ENCODE data around the gene OGFOD2. TPM values are rescaled to one million over a fixed set of nuclear protein-coding genes. Genes with fewer than 3 reads are reported as not detected.

Gene OGFOD2
- total and polyA plus RNA-seq, 2 donors (not counting 1 experiment from before 2014, with no cell fraction given), result 26.7 to 99.3 TPM

DNA sequence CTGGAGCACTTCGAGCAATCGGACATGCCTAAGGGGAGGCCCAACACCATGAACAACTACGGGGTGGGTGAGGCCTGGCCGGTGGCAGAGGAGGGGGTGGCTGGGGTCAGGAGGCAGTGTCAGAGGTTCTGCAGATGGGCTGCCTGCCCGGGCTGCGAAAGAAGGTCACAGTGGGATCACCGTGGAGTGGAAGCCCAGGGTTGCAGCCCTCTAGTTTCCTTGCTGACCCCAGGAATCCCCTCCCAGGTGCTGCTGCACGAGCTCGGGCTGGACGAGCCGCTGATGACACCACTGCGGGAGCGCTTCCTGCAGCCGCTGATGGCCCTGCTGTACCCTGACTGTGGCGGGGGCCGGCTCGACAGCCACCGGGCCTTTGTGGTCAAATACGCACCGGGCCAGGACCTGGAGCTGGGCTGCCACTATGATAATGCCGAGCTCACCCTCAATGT, 3.5 kb downstream of the OGFOD2 start:
- H3K4me2 ChIP-seq (replicated peaks; ENCODE audit: low read depth, low read length, poor library complexity, severe bottlenecking), result no peak overlapping the region
- no peak overlapping the region for H3K27ac Mint-ChIP-seq
- intact Hi-C loops (cut with micrococcal nuclease), result no loop called here
- POLR2A ChIA-PET, result no interaction called here
- H3K4me1 Mint-ChIP-seq, result peaks cover 60% of the 10 kb centered on the region
- no peak overlapping the region for H3K9ac ChIP-seq (ENCODE audit: low read length)
- H3K27ac ChIP-seq (ENCODE audit: low read length in 2 of 2), result no peak overlapping the region
- TF ChIP-seq EZH2 (IDR thresholded peaks at IDR 0.05; ENCODE audit: borderline replicate concordance, insufficient read depth, low read depth, low read length, poor library complexity, severe bottlenecking), result no peak
- TF ChIP-seq, protein P1, sequence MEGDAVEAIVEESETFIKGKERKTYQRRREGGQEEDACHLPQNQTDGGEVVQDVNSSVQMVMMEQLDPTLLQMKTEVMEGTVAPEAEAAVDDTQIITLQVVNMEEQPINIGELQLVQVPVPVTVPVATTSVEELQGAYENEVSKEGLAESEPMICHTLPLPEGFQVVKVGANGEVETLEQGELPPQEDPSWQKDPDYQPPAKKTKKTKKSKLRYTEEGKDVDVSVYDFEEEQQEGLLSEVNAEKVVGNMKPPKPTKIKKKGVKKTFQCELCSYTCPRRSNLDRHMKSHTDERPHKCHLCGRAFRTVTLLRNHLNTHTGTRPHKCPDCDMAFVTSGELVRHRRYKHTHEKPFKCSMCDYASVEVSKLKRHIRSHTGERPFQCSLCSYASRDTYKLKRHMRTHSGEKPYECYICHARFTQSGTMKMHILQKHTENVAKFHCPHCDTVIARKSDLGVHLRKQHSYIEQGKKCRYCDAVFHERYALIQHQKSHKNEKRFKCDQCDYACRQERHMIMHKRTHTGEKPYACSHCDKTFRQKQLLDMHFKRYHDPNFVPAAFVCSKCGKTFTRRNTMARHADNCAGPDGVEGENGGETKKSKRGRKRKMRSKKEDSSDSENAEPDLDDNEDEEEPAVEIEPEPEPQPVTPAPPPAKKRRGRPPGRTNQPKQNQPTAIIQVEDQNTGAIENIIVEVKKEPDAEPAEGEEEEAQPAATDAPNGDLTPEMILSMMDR (IDR thresholded peaks at IDR 0.05), result no peak
- H3K9me3 Mint-ChIP-seq (ENCODE audit: insufficient read depth), result no peaks in the 10 kb centered on the region
- H3K4me3 ChIP-seq (ENCODE audit: control extremely low read depth in 1 of 5, extremely low read depth in 1 of 5, insufficient read depth in 1 of 5, low read depth in 2 of 5, low read length in 4 of 5), result no peak overlapping the region
- DNase-seq (no peak), ATAC-seq (ENCODE audit: low read depth) (no peak)
- CTCF ChIA-PET, result no interaction called here
- peak overlapping the region; percentile 44 for H3K4me3 Mint-ChIP-seq
- no peaks in the 10 kb centered on the region for H3K27me3 ChIP-seq (replicated peaks in 1 of 4; ENCODE audit: control extremely low read depth in 1 of 4, control insufficient read depth in 3 of 4, insufficient read depth in 4 of 4, low read length in 3 of 4)
- H3K27me3 Mint-ChIP-seq, result no peaks in the 10 kb centered on the region
- peaks cover 52% of the 10 kb centered on the region for H4K20me1 ChIP-seq (ENCODE audit: control insufficient read depth, insufficient read depth, low read length, poor library complexity, severe bottlenecking)
- H3K9me3 ChIP-seq (ENCODE audit: control extremely low read depth in 1 of 3, control insufficient read depth in 2 of 3, insufficient read depth in 1 of 3, low read length in 2 of 3), result no peaks in the 10 kb centered on the region
- peaks cover 0 to 38% of the 10 kb centered on the region in 2 experiments for H3K36me3 ChIP-seq (replicated peaks in 1 of 2; ENCODE audit: control extremely low read depth in 1 of 2, control insufficient read depth in 1 of 2, extremely low read depth in 1 of 2, insufficient read depth in 2 of 2, low read length in 1 of 2)
- peaks cover 66% of the 10 kb centered on the region for H3K79me2 ChIP-seq (ENCODE audit: control insufficient read depth, insufficient read depth, low read length)
- H2AFZ ChIP-seq (ENCODE audit: insufficient read depth, low read depth, low read length, poor library complexity, severe bottlenecking), result no peak overlapping the region
- H3K4me1 ChIP-seq (ENCODE audit: control insufficient read depth in 2 of 2, insufficient read depth in 2 of 2, low read length in 2 of 2), result peaks cover 39 to 64% of the 10 kb centered on the region in 2 donors
- WGBS (ENCODE audit: insufficient coverage), result 97% methylated on average over 21 of the region's 21 CpGs

DNA sequence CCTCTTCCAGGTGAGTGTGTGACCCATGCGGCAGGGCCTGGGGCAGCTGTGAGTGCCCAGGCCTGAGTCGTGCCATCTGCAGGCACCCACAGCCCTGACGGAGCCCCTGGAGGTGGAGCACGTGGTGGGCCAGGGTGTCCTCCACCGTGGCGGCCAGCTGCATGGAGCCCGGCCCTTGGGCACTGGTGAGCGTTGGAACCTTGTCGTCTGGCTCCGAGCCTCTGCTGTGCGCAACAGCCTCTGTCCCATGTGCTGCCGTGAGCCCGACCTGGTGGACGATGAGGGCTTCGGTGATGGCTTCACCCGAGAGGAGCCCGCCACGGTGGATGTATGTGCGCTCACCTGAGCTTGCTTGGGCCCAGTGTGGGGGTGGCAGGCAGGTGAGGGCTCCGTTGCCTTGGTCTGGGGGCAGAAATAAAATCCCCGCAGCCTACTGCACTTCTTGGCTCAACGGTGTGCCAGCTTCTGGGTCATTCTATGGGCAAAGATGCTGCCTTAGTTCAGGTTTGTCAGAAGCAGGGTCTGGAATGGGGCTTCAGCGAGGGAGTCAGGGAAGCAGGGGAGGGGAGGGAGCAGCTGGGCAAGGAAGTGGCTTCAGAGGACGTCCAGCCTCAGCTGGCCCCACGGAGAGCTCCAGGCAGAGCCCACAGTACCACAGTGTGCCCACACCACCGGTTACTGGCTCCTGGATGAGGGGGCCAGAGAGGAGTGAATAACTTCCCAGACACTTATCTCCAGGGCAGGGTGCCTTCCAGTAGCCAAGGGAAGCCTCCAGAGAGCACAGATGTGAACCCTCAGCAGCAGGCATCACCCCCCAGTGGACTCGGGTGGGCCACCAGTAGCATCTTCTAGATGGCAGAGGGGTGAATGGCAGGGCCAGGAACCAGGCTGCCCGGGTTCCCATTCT, 4.2 kb downstream of the OGFOD2 start:
- Histone ChIP-seq H3K9ac (ENCODE audit: low read length) (peak overlapping the region; percentile 81), H3K27ac (ENCODE audit: low read length in 2 of 2) (peak overlapping the region in 1 of 2 donors; percentile 11), H3K9me3 (ENCODE audit: control extremely low read depth in 1 of 3, control insufficient read depth in 2 of 3, insufficient read depth in 1 of 3, low read length in 2 of 3) (no peaks in the 10 kb centered on the region), H3K4me1 (ENCODE audit: control insufficient read depth in 2 of 2, insufficient read depth in 2 of 2, low read length in 2 of 2) (peaks cover 35 to 64% of the 10 kb centered on the region in 2 donors), H3K79me2 (ENCODE audit: control insufficient read depth, insufficient read depth, low read length) (peaks cover 66% of the 10 kb centered on the region), H4K20me1 (ENCODE audit: control insufficient read depth, insufficient read depth, low read length, poor library complexity, severe bottlenecking) (peaks cover 52% of the 10 kb centered on the region), H2AFZ (ENCODE audit: insufficient read depth, low read depth, low read length, poor library complexity, severe bottlenecking) (peak overlapping the region; percentile 84), H3K27me3 (replicated peaks in 1 of 4; ENCODE audit: control extremely low read depth in 1 of 4, control insufficient read depth in 3 of 4, insufficient read depth in 4 of 4, low read length in 3 of 4) (no peaks in the 10 kb centered on the region), H3K4me2 (replicated peaks; ENCODE audit: low read depth, low read length, poor library complexity, severe bottlenecking) (peak overlapping the region; percentile 90), H3K4me3 (ENCODE audit: control extremely low read depth in 1 of 5, extremely low read depth in 1 of 5, insufficient read depth in 1 of 5, low read depth in 2 of 5, low read length in 4 of 5) (peak overlapping the region; percentile 63 to 88 (median 72)), H3K36me3 (replicated peaks in 1 of 2; ENCODE audit: control extremely low read depth in 1 of 2, control insufficient read depth in 1 of 2, extremely low read depth in 1 of 2, insufficient read depth in 2 of 2, low read length in 1 of 2) (peaks cover 0 to 38% of the 10 kb centered on the region in 2 experiments)
- peak overlapping the region; percentile 91 for H3K4me3 Mint-ChIP-seq
- H3K27me3 Mint-ChIP-seq, result no peaks in the 10 kb centered on the region
- WGBS (ENCODE audit: insufficient coverage), result 88% methylated on average over 25 of the region's 28 CpGs
- no peak for ATAC-seq (ENCODE audit: low read depth)
- intact Hi-C loops (cut with micrococcal nuclease), result no loop called here
- no peak for DNase-seq
- ChIA-PET POLR2A (interaction anchor here (0.7 to 1.3 kb wide), 2 partner anchors 13 to 164 kb away, joined by 3 read pairs; partner anchors contain the start of gene ABCB9), CTCF (interaction anchor here (1.0 to 2.4 kb wide), 2 partner anchors 122 to 259 kb away, joined by 3 to 11 read pairs; no protein-coding TSS in a partner anchor)
- TF ChIP-seq, protein P1 (IDR thresholded peaks at IDR 0.05), result no peak
- TF ChIP-seq EZH2 (IDR thresholded peaks at IDR 0.05; ENCODE audit: borderline replicate concordance, insufficient read depth, low read depth, low read length, poor library complexity, severe bottlenecking), result no peak
- H3K27ac Mint-ChIP-seq, result peak overlapping the region; percentile 89
- H3K9me3 Mint-ChIP-seq (ENCODE audit: insufficient read depth), result no peaks in the 10 kb centered on the region
- H3K4me1 Mint-ChIP-seq, result peaks cover 63% of the 10 kb centered on the region
